BLaER1 treated with 17β-estradiol and CSF1 and Interleukin-3, amounts not matched to agents 10 nM and 100 nM (cell line): ENCODE measurements around the gene HMX1.
A peak's percentile ranks its signal among the peaks of the same experiment; 100 is the strongest.

Experiments used
- H3K27ac ChIP-seq, 11 experiments: shearing (Covaris generic); formaldehyde crosslinking; 2 replicates each; pipeline ENCODE4 v1.8.1; 2022
- H3K27me3 ChIP-seq, 11 experiments: shearing (Covaris generic); formaldehyde crosslinking; 2 replicates each; pipeline ENCODE4 v1.8.1; 2022
- H3K36me3 ChIP-seq, 11 experiments: shearing (Covaris generic); formaldehyde crosslinking; 2 replicates each; pipeline ENCODE4 v1.8.1; 2022
- H3K4me1 ChIP-seq, 10 experiments: shearing (Covaris generic); formaldehyde crosslinking; 2 replicates each; pipeline ENCODE4 v1.8.1; 2022
- H3K4me2 ChIP-seq, 11 experiments: shearing (Covaris generic); formaldehyde crosslinking; 2 replicates each; pipeline ENCODE4 v1.8.1; 2022
- H3K4me3 ChIP-seq, 10 experiments: shearing (Covaris generic); formaldehyde crosslinking; 2 replicates each; pipeline ENCODE4 v1.8.1; 2022
- H3K9ac ChIP-seq, 11 experiments: shearing (Covaris generic); formaldehyde crosslinking; 2 replicates each; pipeline ENCODE4 v1.8.1; 2022
- H3K9me3 ChIP-seq, 11 experiments: shearing (Covaris generic); formaldehyde crosslinking; replicated peaks in 1 of 11; 2 replicates each; pipeline ENCODE4 v1.8.1; 2022
- H4K20me1 ChIP-seq, 11 experiments: shearing (Covaris generic); formaldehyde crosslinking; 2 replicates each; pipeline ENCODE4 v1.8.1; 2022
- Cebpa-rat ChIP-seq, 11 experiments: shearing (Covaris generic); IDR thresholded peaks; 2 replicates each; pipeline ENCODE4 v1.8.1; 2022

The HMX1 gene

DNA sequence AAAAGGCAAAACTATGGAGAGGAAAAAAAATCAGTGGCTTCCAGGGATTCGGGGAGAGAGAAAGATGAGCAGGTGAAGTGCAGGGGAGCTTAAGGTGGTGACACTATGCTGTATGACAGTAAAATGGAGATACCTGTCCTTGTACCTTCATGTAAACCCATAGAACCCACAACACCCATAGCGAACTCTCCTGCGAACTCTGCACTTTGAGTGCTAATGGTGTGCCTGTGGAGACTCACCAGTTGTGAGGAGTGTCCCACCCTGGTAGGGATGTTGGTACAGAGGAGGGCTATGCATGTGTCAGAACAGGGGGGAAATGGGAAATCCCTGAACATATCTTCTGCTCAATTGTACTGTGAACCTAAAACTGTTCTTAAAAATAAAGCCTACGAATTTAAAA, 42.8 kb downstream of the HMX1 start:
- no peak overlapping the region for H3K27ac ChIP-seq
- H3K36me3 ChIP-seq, result no peaks in the 10 kb centered on the region
- no peak overlapping the region for H3K4me3 ChIP-seq
- no peaks in the 10 kb centered on the region for H3K27me3 ChIP-seq
- no peak for TF ChIP-seq Cebpa-rat (IDR thresholded peaks at IDR 0.05)
- no peak overlapping the region for H3K9ac ChIP-seq
- no peaks in the 10 kb centered on the region for H4K20me1 ChIP-seq
- H3K9me3 ChIP-seq, result peaks cover 4 to 32% (median 9%) of the 10 kb centered on the region in 11 experiments; a peak in 18 of 22 replicates
- no peak overlapping the region for H3K4me2 ChIP-seq
- H3K4me1 ChIP-seq, result peaks cover 0 to 28% (median 19%) of the 10 kb centered on the region in 10 experiments; a peak in 15 of 20 replicates

DNA sequence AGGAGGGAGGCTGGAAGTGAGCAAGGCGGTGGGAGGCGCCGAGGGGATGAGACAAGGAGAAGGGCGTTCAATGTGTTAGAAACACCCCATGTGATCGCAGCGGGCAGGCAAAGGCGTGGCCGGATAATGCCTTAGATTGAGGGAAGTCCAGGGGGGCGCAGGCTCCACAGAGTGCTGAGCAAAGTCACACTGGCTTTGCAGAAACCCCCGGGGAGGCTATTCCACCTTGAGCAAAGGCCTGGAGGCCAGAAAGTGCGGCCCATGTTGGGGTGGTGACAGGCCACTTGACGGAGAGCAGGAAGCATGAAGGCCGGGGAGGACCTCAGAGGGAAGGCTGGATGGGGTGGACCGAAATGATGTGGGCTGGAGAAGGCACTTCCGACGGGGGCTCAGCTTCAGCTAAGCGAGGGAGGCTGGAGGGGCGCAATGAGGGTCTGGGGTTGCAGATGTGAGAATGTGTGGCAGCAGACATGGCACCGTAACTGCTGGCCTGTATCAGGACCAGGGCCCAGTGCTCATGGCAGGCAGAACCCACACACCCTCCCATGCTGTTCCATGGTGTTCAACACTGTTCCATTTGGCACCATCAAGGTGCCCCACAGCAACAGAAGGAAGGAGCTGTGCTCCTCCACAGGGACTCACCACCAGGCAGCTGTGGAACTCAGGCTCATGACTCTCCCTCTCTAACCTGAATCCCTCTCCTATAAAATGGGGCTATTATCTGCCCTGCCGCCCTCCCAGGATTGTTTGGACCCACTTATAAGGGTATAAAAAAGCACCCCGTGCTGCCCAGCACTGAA, 50.3 kb downstream of the HMX1 start:
- Histone ChIP-seq H3K9me3 (no peaks in the 10 kb centered on the region), H3K4me3 (no peak overlapping the region), H3K9ac (no peak overlapping the region), H3K4me1 (peaks cover 7 to 30% (median 26%) of the 10 kb centered on the region in 10 experiments; a peak in 16 of 20 replicates), H4K20me1 (no peaks in the 10 kb centered on the region), H3K36me3 (no peaks in the 10 kb centered on the region), H3K27me3 (no peaks in the 10 kb centered on the region), H3K4me2 (no peak overlapping the region), H3K27ac (no peak overlapping the region)
- no peak for TF ChIP-seq Cebpa-rat (IDR thresholded peaks at IDR 0.05)

DNA sequence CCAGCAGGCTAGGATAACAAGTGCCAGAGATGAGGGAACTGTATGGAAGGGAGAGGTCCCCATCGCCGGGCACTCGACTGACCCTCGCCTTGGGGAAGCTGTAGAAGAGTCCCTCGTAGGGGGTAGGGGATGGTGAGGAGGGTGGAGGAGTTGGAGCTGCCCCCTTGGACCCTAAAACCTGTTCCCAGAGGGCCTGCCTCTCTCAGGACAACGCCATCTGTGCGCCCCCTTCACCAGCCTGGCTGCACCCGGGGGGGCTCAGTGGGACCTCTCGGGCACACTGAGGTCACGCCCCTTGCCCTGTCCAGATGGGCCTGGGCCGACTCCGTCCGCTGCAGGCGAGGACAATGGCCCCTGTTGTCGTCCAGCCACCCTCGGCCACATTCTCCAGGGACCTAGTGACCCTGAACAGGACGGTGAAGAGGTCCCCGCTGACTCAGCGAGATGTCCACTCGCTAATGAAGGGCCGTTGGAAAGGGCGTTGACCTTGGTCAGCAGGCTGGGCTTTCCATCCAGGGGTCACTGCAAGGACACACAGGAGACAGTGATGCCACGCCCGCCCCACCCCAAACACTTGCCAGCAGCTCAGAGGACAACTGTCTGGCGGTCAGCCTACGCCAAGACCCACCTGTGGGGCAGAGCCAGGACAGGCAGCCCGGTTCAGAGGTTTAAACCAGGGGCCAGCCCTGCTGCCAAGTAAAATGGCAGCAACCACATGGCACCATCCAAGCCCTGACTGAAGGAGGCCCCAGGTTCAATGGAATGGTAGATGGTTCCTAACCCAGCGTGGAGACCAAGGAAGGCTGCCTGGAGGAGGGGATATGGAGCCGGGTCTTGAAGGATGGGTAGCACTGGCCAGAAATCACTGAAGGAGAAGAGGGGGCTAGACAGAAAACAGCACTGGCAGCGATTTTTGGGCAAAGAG, 51.2 kb downstream of the HMX1 start:
- TF ChIP-seq Cebpa-rat (IDR thresholded peaks at IDR 0.05), result no peak
- Histone ChIP-seq H3K4me1 (peaks cover 7 to 30% (median 26%) of the 10 kb centered on the region in 10 experiments; a peak in 16 of 20 replicates), H3K4me2 (peak overlapping the region in 4 of 11 experiments; percentile 50 to 79 (median 70); a peak in 6 of 22 replicates)

GRCh38 chr4:8819473-8820177, 52.0 kb downstream of the HMX1 start:
- no peak for TF ChIP-seq Cebpa-rat (IDR thresholded peaks at IDR 0.05)
- no peaks in the 10 kb centered on the region for H4K20me1 ChIP-seq
- H3K4me1 ChIP-seq, result peaks cover 7 to 30% (median 26%) of the 10 kb centered on the region in 10 experiments; a peak in 16 of 20 replicates
- peak overlapping the region in 7 of 11 experiments; percentile 21 to 46 (median 36); a peak in 7 of 22 replicates for H3K27ac ChIP-seq
- H3K4me2 ChIP-seq, result peak overlapping the region; percentile 44 to 79 (median 55)
- peak overlapping the region in 4 of 11 experiments; percentile 2 to 44 (median 26); a peak in 3 of 22 replicates for H3K9ac ChIP-seq
- H3K4me3 ChIP-seq, result no peak overlapping the region
- H3K36me3 ChIP-seq, result no peaks in the 10 kb centered on the region
- no peaks in the 10 kb centered on the region for H3K27me3 ChIP-seq
- H3K9me3 ChIP-seq, result no peaks in the 10 kb centered on the region

More for the DNA sequence above, 51.2 kb downstream of the HMX1 start:
- H3K27ac ChIP-seq, result peak overlapping the region in 1 of 11 experiments; percentile 46; a peak in 2 of 22 replicates
- no peaks in the 10 kb centered on the region for H3K36me3 ChIP-seq
- H3K27me3 ChIP-seq, result no peaks in the 10 kb centered on the region
- no peaks in the 10 kb centered on the region for H4K20me1 ChIP-seq
- H3K9me3 ChIP-seq, result no peaks in the 10 kb centered on the region
- H3K9ac ChIP-seq, result no peak overlapping the region
- H3K4me3 ChIP-seq, result no peak overlapping the region

DNA sequence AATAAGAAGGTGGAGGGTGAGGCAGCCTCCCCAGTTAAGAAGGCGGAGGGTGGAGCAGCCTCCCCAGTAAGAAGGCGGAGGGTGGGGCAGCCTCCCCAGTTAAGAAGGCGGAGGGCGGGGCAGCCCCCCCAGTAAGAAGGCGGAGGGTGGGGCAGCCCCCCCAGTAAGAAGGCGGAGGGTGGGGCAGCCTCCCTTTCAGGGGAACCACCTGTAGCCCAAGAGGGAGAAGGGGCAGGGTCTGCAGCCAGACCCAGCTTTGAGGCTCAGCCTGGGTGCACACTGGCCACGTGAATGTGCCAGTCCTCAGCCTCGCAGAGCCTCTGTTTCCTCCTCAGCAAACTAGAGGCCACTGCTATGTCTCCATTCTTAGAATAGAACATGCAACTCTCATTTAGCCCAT, 52.6 kb downstream of the HMX1 start:
- Histone ChIP-seq H3K4me1 (peaks cover 7 to 30% (median 26%) of the 10 kb centered on the region in 10 experiments; a peak in 16 of 20 replicates), H3K36me3 (no peaks in the 10 kb centered on the region), H4K20me1 (no peaks in the 10 kb centered on the region), H3K27ac (peak overlapping the region in 7 of 11 experiments; percentile 11 to 46 (median 23); a peak in 8 of 22 replicates), H3K4me2 (peak overlapping the region; percentile 44 to 79 (median 55); a peak in 21 of 22 replicates), H3K4me3 (no peak overlapping the region), H3K9me3 (no peaks in the 10 kb centered on the region), H3K9ac (peak overlapping the region in 3 of 11 experiments; percentile 2 to 44 (median 27); a peak in 2 of 22 replicates), H3K27me3 (no peaks in the 10 kb centered on the region)
- TF ChIP-seq Cebpa-rat (IDR thresholded peaks at IDR 0.05), result no peak

DNA sequence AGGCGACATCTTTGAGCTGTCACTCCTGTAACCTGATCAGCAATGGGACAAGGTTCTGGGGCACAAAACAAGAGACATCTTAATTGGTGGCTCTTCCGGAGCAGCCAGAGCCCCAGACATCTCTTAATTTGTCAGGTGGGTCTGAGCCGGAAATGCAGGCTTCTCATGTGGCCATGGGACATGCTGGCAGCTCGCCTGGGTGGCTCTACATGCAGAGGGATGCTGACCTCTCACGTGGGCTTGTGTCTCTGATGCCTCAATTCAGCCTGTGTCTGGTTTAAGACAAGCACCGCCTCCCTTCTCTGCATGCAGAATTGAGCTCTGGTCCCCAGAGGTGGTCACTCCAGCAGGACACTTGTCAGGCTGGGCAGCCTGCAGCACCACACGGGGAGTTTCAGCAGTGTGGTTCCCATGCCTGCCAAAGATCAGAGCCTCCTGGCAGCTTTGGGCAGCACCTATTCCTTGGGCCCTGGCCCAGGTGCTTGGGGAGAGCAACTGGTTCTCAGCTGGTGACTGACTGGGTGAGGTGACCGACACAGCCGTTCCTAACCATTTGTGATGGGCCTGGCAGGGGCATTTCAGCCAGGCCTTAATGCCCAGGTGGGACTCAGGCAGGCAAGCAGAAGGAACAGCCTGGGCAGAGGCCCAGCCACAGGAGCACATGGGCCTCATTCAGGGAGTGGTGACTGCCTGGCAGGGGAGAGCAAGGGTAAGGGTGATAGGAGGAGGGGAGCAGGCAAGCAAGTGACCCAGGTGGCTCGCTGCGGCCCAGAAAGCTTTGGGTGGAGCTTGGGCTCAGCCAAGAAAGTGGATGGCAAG, 53.4 kb downstream of the HMX1 start:
- H3K9ac ChIP-seq, result no peak overlapping the region; a peak in 1 of 22 replicates
- peak overlapping the region in 9 of 11 experiments; percentile 50 to 79 (median 64); a peak in 17 of 22 replicates for H3K4me2 ChIP-seq
- peak overlapping the region in 2 of 11 experiments; percentile 21 to 25; a peak in 3 of 22 replicates for H3K27ac ChIP-seq
- no peaks in the 10 kb centered on the region for H3K9me3 ChIP-seq
- no peaks in the 10 kb centered on the region for H4K20me1 ChIP-seq
- H3K27me3 ChIP-seq, result no peaks in the 10 kb centered on the region
- peaks cover 7 to 30% (median 26%) of the 10 kb centered on the region in 10 experiments; a peak in 16 of 20 replicates for H3K4me1 ChIP-seq
- no peak overlapping the region for H3K4me3 ChIP-seq
- no peaks in the 10 kb centered on the region for H3K36me3 ChIP-seq
- TF ChIP-seq Cebpa-rat (IDR thresholded peaks at IDR 0.05), result no peak

DNA sequence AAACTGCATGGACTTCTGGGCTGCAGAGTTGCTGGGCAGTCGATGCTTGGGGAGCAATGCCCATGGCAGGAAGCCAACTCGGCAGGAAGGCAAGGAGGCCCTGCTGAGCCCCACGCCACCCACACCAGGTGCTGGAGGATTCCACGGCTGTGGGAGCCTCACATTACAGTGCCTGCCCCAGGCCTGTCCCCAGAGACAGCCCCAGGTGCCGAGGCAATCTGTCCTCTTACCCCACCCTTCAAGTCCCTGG, 53.9 kb downstream of the HMX1 start:
- Histone ChIP-seq H3K4me3 (no peak overlapping the region), H3K4me2 (peak overlapping the region in 9 of 11 experiments; percentile 7 to 79 (median 64); a peak in 16 of 22 replicates), H3K9me3 (no peaks in the 10 kb centered on the region), H3K27me3 (no peaks in the 10 kb centered on the region), H3K9ac (no peak overlapping the region), H3K36me3 (no peaks in the 10 kb centered on the region), H3K27ac (no peak overlapping the region), H4K20me1 (no peaks in the 10 kb centered on the region), H3K4me1 (peaks cover 7 to 30% (median 26%) of the 10 kb centered on the region in 10 experiments; a peak in 16 of 20 replicates)
- no peak for TF ChIP-seq Cebpa-rat (IDR thresholded peaks at IDR 0.05)
